D341Med (cell line): Measurements from ENCODE around the gene PRDM12.

ENCODE experiments used
- DNase-seq: peaks from one replicate; pipeline ENCODE4 v3.0.0; 2012; ENCODE audit warnings: low spot score

The PRDM12 gene

DNA sequence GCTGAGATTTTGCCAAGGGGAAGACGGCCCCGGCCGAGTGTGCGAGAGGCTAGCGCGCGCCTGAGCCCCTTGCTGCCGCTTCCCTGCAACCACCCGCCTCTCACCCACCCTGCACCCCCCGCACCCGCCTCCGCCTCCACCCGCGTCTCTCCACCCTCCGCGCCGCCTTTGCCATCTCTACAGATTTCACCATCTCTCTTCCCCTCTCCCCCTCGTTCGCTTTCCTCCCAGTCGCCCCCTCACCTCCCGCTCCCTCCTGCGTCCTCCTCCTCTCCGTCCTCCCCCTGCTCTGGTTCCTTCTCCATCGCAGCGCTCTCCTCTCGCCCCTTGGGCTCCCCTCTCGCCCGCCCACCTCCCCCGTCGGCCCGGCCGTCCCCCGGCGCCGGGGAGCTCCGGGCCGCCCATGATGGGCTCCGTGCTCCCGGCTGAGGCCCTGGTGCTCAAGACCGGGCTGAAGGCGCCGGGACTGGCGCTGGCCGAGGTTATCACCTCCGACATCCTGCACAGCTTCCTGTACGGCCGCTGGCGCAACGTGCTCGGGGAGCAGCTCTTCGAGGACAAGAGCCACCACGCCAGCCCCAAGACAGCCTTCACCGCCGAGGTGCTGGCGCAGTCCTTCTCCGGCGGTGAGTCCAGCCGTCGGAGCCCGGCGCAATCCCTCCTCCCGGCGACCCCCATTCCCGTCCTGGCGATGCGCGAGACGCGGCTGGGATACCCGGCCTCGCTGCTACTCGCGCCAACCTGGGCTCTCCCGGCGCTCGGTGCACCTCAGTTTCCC is at the start of gene PRDM12:
PRDM12 (plus strand) TSS at position 344 of the 778 bp plus-strand sequence; CDS start at position 404, 60 bp downstream.
- peak; percentile 67 for DNase-seq

DNA sequence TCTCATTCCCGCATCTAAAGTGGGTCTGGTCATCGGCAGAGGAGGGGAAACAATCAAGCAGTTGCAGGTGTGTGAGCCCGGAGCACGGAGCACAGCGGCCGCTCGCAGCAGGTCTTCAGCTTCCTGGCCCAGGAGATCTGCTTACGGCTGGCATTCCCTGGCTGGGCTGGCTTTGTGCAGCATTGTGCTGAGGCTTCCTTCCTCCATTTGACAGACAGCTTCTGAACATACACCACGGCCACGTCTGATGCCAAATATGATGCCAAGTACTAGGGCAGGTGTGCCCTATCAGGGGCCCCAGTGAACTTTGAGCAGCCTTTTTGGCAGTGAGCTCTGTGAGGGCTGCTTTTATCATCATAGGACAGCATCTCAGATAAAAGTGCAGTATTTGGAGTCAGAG is 47.9 kb upstream of the PRDM12 start:
- DNase-seq: no peak

DNA sequence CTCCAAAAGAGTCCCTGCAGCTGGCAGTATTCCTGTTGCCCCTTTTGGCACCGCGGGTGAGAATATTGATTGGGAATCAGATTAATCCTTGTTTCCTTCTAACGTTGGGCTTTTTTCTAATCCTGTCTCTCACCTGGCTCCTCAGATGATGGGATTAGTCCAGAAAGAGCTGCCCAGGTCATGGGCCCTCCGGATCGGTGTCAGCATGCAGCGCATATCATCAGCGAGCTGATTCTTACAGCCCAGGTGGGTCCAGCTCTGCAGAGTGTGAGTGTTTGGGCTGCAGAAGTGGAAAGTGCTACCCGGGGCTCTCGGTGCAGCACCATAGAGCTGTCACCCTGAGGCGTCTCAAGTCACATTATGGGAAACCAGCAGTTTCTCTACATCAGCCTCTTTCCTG is 40.9 kb upstream of the PRDM12 start:
- peak; percentile 43 for DNase-seq

DNA sequence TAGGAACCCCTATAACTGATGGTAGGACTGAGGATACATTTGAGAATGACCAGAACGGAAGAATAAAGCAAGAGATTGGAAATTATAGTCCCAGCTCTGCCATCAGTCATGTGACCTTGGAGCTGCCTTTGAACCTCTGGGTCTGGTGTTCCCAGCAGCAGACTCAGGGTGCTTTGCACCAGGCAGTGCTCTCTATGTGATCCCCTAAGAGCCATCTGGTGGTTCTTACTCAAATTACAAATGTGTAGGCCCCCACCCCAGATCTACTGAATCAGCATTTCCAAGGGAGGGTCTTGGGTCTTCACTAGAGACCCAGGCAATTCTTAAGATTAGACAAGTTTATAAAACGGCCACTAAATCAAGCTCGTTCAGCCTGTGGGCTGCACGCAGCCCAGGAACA is 40.2 kb upstream of the PRDM12 start:
- no peak for DNase-seq

DNA sequence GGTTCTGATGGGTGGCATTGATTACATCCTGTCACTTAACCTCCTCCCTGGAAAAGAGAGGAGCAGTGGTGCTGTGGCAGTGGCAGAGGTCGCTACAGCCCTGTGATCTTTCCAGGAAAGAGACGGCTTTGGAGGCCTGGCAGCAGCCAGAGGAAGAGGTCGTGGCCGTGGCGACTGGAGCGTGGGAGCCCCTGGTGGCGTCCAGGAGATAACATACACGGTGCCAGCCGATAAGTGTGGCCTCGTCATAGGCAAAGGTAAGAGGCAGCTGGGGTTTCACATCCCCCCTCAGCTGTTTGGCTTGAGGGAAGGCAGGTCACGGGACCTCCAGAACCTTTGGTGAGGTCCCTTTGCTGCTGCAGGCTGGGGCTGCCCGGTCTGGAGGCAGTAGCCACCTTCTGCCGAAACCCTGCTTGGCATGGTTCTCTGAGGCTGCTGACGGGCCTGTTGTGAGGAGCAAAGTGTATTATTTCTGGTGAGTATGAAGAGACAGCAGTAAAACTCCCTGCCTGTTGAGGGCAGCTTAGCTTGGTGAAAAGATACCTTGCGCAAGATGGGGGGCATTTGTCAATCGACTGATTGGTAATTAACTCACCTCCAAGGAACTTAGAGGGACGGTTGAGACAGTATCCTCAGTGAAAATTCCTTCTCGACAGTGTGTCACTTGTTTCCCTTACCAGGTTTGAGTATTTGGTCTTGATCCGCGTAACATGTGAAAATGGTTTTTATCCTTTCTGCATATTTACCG is 38.0 kb upstream of the PRDM12 start:
- peak; percentile 55 for DNase-seq

DNA sequence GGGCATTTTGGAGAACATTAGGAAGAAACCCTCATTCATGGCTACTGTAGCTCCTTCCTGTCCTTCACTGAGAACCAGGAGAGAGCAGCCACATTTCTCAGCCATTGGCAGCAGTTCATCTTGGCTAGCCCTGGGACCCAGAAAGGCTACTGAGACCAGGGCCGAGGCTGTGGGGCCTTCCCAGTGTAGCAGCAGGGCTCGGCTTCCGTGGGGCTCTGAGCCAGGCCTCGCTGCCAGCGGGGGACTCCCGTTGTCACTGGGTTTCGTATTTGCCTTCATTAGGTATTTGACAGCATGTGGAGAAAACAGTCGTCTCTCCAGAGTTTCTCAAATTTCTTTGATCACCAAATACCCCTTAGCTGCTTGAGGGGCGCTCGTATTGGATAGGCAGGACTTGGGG is 37.3 kb upstream of the PRDM12 start:
- no peak for DNase-seq

DNA sequence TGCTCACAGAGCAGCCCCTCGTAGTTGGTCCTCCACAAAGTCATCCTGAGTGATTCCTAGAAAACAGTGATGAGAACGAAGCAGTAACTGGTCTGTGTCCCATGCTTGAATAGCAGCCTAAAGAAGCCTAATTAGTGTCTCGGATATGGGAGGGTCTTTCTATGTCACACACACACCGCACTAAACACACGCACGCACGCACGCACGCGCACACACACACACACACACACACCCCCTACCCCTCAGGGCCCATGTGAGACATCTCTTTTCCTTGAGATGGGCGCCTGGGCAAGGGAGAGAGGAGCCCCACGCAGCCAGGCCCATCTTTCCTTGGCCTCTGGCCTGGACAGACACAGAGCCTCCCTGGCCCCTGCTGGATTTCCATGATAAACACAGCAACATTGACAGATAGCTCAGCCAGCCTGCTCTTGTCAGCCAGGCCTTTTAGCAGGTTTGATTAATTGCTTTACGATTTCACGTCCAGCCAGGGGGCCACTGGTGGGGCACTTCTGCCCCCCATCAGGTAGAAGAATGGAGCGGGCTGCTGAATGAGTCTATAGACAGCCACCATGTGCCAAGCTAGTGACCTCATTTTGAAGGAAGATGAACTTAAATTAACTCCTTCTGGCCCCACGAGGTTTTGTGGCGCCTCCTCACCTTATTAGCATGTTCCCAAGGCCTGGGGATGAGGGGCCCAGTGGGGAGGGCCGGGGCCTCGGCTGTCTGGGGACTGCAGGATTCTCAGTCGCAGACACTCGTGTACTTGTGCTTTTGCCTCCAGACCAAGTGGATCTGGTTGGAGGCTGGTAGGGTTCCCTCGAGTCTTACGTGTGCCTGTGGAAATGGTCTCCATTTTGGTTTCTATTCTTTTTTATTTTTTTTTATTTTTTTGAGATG is 36.2 kb upstream of the PRDM12 start:
- DNase-seq: no peak

DNA sequence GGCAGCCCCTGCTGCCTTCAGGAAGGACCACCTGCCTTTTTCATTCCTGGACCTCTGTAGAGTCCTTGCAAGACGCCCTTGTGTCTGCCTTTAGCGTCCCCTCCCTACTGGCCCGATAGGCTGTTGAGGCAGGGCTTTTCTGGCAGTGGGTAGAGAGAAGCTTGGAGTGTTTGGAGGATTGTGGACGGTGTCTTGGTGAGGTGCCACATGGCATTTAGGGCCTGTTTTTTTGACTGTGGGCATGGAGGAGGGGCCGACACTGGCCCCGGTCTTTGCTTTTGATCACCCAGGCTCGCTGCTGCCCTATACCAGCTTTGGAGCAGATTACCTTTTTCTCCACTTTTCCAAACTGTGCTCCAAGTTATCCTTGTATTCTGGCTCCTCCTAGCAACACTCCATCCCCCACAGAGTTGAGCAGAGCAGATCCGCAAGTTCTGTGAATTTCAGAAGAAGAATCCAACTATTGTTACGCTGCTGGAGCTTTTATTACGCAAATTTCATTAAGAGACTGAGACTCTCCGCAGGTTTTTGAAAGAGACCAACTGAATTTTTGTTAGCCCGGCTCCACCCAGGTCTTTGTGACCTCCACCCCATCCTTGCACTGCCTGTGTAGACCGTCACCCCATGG is 34.8 kb upstream of the PRDM12 start:
- peak; percentile 17 for DNase-seq

DNA sequence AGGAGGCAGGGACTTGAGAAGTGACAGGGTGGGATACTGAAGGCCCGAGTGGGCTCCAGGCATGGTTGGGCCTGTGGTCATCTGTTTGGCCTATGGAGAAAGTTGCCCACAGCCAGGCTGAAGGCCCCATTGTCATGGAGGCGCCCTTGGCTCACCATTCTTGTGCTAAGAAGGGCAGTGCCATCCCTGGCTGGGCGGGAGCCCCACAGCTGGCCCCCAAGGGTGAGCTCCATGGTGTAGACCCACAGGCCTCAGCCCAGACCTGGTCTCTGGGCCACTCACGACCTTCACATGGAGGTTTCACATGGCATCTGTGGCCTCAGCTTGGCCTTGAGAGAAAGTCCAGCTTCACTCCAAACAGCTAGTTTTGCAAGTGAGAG is 34.3 kb upstream of the PRDM12 start:
- DNase-seq: no peak

DNA sequence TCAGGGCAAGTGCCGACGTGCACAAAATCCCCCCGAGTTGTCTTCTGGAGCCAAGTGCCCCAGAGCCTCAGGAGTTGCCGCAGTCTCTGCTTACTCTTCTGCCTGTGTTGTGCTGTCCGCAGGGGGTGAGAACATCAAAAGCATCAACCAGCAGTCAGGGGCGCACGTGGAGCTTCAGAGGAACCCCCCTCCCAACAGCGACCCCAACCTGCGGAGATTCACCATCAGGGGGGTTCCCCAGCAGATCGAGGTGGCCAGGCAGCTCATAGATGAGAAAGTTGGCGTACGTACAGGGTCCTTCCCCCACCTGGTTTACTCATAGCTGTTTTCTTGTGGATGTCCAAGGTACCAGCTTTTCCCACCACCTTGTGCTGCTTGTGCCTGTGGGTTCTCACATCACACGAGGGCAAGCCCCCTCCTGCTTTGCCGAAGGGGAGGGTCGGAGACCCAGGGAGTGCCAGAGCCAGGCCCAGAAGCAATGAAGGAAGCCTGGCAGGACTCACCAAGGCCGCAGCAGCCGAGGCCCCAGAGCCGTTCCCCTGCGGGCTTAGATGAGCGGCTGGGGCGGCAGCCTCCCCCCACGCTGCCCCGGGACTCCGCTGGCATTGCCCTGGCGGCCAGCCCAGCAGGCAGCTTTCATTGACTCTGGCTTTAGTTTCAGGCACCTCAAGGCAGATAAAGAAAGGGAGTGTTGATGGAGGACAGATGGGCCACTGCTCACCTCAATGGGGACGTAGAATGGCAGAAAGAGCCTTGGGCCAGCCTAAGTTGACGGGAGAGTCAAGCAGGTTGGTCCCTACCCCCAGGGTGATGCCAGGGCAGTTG is 33.7 kb upstream of the PRDM12 start:
- DNase-seq: peak; percentile 39

DNA sequence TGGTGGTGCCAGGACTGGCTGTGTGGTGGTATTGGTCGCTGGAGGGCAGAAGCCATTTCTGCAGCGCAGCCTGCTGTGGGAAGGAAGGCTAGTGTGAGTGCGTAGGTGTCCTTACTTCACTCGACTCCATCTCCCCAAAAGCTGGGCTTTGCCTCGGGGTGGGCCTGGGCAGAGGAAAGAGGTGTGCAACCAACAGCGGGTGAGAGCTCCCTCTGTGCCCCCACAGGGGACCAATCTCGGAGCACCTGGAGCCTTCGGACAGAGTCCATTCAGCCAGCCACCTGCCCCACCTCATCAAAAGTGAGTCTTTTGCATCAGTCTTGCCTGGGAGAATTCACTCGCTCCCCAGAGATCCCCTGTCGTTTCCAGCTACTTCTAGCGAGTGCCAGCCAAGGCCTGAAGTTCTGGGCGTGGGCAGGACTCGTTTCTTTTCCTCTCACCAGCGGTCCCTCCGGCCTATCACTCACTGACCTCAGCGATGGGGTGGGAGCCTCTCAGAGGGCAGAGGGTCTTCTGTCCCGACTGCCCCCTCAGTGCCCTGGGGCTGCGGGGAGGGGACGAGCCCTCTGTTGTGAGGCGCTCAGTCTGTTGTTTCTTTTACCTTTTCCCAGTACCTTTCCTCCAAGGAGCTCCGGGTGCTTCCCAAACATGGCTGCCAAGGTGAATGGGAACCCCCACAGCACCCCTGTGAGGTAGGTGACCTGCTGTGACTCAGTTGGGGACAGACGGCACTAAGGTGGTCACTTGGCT is 32.9 kb upstream of the PRDM12 start:
- DNase-seq: no peak

DNA sequence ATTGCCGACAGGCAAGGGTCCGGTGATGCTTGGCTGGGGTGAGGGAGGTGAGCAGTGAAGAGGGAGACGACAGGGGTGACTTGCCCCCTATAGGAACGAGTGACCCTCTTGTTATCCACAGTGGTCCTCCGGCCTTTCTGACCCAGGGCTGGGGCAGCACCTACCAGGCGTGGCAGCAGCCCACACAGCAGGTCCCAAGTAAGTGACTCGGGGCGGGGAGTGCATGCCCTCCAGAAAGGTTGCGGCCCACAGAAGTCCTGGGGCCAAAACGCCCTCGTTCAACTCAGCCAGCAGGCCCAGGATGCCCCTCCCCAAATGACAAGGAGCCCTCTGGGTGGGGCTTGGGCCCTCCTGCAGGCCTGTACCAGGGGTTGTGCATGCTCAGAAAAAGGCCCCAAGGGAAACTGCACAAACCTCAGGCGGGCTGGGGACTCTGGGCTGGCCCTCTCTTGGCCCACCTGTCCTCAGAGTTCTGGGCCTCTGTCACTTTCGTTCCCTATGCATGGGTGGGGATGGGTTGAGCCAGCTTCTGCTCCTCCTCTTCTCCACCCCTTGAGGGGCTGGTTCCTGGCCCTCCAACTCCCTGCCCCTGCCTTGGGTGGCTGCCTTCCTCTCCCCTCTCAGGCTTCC is 32.2 kb upstream of the PRDM12 start:
- DNase-seq: no peak

DNA sequence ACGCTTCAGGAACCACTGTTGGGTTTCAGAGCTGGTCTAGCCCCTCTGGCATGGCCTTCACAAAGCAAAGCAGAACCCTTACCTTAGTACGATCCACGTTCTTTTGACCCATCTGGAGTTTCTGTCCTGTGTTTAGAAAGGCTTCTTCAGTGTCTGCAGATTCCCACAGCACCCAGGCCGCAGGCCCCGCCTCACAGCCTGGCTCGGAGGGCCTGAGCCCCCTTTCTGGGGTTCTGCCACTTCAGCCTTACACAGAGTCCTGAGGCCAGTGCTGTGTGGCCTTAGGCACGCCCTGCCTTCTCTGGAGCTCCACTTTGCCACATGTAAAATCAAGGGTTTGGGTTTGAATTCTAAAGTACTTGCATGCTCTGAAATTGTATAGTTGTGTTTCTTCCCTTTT is 31.6 kb upstream of the PRDM12 start:
- no peak for DNase-seq

DNA sequence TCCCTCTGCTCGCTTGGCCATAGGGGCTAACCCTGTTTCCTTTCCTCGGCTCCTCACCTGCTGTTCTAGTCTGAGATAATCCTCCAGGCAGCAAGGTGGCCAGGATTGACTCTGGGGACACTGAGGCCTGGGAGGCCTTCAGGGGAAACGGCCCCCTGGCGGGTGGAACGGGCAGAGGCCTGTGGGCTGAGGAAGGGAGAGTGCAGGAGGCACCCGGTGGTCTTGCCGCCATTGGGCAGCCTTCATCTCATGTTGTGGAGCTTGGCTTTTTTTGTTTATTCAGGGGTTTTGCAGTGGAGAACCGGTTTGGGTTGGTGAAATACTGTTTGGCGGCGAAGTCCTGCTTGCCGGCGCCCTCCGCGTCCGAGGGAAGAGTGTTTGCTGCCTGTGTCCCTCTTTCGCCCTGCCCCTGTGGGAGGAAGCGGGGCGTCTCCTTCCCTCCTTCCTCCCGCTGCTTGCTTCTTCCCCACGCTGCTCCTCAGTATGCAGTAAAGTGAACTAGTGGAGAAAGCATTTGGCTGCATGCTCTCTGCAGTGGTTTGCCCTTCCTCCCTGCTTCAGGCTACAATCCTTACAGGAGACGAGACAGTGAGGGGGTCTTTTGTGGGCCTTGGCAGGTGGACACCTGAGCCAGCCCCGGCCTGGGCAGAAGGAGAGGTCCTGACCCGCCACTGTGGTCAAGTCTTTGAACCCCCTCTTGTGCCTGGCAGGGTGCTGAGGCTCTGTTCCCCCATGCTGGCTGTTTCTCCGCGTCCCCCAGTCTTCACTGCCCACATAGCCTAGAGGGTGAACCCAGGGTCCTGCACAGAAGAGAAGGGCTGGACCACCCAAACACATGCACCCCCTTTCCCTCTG is 30.8 kb upstream of the PRDM12 start:
- no peak for DNase-seq

DNA sequence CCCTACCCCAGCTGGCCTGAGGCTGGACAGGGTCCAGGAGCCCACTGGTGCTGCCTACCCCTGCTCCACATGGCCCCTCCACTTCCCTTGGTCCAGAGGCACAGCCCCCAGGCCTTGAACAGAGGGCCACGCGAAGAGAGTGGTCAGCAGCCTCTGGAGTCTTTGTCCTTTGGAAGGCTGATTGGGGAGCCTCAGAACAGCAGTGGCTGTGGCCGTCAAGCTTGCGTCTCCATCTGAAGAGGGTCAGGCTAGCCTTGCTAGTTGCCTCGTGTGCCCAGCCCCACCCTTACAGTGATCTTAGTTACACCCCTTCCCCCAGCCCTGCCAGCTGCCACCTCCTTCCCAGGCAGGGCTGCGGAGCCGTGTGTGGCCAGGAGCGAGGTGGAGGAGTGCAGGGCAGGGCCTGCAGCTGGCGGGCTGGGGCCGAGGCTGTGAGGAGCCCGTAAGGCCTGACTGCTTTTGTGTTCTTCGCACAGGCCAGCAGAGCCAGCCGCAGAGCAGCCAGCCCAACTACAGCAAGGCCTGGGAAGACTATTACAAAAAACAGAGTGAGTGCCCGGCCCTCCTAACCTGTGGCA is 30.1 kb upstream of the PRDM12 start:
- DNase-seq: peak; percentile 44

DNA sequence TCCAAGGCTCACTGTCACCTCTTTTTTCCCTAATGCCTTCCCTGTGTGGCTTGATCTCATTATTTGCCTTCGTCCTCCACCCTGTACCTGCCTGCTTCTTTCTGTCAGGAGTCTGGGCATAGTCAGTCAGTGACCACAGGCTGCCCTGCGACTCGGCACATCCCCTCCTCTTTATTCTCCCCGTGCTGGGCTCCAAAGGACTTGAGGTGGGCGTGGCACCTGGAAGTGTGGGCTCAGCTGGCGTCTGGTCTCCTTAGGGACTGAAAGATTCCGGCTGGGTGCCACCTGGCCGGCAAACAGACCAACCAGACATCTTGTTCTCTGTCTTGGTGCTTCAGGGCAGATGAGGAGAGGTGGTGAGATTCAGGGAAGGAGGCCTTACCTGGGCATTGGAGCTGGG is 29.6 kb upstream of the PRDM12 start:
- DNase-seq: peak; percentile 40

DNA sequence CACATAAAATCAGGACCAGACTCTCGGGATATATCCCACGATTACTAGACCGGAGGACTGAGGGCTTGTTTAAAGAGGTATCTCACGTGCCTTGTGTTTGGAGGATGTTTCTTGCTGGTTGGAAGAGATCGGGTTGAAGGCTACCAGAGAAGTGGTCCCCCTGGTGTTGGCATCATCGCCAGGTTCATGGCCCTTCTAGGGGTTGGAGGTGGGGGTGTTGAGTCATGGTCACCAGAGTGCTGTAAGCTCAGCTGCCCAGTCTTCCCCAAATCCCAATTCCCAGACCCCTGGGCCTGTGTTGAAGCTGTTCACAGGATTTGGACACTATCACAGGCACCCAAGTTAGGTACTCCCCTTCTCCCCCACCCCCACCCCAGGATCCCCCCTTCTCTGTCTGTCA is 29.1 kb upstream of the PRDM12 start:
- no peak for DNase-seq
